ENCODE data around the gene KAT2A.
A peak's percentile ranks its signal among the peaks of the same experiment; 100 is the strongest.
"Not testable (repeated sequence)": the region's sequence is repeated elsewhere in the genome, so short reads cannot be mapped to it uniquely, and the experiment has no call there.

The KAT2A gene

DNA sequence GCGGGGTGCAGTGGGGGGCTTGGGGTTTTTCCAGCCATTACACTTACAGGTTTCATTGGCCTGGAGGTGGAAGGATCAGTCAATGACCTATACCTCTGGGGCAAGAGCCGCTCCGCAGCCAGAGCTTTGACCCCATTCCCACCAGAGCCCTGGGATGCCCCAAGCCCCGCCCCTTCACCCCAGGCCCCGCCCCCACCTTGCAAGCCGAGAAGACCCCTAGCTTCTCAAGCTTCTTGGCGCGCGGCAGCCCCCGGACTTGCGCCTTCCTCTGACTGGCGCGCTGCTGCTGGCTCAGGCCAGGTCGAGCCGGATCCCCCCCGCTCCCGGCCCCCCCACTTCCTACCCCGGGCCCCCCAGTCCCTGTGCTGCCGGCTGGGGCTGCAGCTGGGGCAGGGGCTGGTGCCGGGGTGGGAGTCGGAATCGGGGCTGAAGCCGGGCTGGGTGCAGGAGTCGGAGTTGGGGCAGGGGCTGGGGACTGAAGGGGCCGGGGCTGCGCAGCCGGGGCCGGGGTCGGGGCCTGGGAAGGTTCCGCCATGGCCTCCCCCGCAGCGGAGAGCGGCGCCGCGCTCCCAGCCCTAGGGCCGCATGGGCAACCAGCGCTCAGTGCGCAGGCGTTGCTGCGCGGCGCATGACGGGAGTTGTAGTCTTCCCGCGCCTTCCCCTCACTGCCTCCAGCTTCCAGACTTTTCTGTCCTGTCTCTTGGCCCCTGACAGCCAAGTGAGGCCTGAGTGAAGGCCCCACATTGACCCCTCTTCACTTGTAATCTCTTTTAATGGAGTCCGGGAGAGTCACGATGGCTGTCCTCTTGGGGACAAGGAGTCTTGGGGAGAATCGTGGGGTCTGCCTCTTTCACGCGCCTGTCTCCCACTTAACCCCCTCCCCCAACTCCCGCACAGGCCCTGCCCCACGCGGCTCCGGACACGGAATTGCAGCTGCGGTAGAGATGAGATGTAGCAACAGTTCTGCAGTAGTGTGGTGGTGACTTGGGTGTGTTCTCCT is at the start of gene KAT2A:
Gene KAT2A (minus strand): TSS at position 598 of the 1,000 bp plus-strand sequence. CDS start 63 bp downstream, at position 535.
- peak; percentile 79 for DNase-seq

DNA sequence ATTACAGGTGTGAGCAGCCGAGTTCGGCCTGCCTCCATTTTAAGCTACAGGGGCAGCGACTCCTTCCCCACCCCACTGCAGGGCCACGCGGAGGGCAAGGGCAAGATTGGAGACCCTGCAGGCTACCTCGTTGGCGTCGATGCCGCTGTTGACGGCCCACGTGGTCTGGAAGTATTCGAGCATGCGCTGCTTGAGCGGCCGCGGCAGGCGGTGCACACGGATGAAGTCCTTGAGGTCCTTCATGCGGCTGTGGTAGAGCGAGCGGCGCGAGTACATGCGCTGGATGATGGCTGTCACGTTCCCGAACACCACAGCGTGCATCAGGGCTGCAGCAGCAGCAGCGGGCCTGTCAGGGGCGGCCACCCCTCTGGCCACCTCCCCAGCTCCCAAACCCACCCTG is 48.2 kb upstream of the KAT2A start:
- DNase-seq, result no peak

DNA sequence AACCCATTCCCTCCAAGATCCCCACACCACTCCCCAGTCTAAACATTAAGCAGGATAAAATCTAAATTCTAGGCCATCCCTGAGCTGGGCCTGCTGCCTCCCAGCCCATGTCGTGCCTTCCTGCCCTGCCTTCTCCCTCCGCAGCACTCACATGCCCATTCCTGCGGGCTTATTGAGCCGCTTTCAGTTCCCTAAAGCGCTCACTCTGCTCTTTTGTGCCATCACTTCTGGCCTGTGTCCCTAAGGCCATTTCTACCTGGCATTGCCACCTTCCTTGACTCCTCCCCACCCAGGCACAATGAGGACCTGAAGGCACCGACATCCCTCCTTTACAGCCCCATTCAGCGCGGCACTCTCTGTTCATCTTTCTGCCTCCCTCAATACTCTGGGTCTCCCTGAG is 46.6 kb upstream of the KAT2A start:
- DNase-seq, result no peak

DNA sequence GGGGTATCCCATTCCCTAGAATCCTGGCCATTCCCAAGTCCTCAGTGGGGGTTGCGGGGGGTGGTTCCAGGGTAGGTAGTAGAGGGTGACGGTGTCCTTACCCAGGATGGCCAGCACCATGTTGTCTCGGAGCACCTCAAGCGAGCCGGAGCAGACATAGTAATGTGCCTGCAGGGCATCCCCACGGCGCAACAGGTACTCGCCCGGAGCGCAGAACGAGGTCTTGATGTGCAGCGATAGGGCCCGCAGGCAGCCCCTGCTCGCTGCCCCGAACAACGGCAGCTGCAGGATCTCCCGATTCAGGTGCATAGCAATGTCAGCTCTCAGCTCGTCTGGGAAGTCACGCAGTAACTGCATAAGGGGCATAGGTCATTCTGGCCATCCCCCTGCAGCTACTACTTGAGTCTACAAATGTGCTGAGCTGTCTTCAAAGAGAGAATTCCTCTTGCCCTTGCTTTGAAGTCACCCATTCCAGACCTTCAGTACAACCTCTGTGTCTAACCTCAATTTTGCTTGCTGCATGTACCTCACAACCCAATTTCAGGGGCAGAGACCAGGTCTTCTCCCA is 45.1 kb upstream of the KAT2A start:
- no peak for DNase-seq

DNA sequence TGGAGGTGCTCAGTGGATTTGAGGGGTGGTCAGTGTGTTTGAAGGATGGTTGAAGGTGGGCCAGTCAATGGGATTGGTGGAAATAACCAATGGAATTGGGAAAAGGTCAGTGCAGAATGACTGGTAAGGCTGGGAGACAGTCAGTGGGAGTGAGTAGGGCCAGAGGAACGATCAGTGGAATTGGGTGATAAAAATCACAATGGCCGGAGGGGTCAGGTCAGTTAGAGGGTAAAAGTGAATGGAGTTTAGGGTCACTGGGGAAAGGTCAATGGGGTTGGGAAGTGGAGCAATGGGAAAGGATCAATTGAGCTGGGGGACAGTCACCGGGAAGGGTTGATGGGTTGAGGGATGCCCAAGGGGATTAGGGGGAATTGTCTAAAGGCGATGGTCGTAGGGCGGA is 44.6 kb upstream of the KAT2A start:
- no peak for DNase-seq

DNA sequence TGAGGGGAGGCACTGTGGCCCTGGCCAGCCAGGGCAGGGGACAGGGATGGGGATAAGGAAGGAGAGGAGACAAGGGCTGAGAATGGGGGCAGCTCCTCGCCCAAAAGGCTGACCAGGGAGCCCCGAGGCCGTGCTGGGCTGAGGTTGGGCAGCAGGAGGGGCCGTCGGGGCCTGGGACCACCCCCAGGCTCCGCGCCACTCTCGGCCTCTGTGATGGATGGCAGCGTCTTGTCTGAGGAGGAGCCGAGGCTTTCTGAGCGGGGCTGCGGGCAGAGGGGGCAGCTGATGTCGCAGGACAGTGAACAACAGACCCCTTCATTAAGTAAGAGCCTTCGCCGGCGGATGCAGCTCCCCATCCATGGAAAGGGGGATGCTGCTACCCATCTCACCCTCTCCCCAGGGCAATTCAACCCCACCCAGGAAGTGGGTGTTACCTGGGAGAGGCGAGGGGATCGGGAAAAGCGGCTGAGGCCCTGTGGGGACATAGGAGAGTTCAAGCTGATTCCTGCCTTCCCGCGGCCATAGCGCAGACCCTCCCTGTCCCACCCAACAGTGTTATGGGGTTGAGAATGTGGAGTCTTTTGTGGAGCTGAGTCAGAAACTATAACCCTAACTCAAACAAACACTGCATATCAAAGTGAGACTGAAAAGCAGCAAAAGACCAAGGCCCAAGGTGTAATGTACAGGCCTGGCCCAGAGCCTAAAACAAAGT is 42.7 kb upstream of the KAT2A start:
- DNase-seq, result no peak

DNA sequence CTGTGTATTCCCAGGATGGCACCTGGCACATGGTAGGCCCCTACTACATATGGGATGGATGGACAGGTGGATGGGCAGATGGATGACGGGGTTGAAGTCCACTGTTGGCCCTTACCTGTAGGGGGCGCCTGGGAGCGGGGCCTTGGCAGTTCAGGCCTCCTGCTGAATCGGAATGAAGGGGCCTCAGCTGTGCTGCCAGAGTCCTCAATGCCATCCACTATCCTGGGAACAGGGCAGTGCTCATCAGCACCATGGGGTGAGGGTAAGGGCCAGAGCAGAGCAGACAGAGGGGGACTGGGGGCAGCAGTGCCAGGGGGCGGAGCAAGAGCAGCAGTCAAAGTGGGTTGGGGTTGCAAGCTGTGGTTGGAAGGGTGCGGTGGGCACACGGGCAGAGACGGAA is 41.9 kb upstream of the KAT2A start:
- DNase-seq, result no peak

DNA sequence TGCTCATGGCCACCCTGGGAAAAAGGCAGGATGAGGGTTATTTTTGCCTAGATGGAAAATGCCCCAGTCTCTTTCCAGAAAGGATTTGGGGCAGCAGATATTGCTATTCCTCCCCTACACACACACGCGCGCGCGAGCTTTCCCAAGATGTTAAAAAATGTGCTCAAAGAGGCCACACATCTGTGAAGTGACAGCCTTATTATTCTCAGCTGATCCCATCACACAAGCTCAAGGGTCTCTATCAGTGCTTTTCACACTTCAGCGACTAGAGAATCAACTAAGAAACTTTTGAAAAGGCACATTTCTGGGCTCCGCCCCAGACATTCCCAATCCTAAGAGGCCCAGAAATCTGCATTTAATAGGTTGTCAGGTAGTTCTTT is 39.4 kb upstream of the KAT2A start:
- no peak for DNase-seq

DNA sequence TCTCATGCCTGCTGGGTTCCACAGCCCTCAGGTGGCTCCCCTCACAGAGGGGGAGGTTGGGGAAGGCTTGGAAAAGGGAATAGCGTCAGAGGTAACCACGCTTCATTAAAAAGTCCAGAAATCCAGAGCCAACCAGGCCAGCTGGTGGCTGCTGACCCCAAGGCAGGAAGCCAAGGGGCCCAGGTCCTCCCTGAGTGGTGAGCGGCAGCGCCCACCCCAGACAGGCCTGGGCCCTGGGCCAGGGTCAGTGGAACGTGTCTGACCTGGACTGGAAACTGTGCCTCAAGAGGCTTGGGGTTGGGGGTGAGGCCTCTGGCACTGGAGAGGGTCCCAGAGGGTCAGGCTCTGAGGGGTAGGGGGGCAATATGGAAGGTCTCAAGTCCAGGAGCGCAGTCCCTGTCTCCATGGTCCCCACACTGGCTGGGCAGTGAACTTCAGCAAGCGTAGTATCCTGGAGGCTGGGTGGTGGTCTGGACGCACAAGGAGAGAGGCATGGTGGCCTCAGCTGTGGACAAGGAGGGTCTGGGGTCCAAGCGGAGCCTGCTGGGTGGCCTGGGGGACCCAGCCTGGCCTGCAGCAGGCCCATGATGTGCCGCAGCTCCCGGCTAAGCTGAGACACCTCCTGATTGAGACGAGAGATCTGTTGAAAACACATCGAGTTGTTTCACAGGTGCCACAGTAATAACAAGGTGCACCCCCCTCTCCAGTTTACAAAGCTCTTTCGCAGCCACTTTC is 38.8 kb upstream of the KAT2A start:
- DNase-seq, result no peak

DNA sequence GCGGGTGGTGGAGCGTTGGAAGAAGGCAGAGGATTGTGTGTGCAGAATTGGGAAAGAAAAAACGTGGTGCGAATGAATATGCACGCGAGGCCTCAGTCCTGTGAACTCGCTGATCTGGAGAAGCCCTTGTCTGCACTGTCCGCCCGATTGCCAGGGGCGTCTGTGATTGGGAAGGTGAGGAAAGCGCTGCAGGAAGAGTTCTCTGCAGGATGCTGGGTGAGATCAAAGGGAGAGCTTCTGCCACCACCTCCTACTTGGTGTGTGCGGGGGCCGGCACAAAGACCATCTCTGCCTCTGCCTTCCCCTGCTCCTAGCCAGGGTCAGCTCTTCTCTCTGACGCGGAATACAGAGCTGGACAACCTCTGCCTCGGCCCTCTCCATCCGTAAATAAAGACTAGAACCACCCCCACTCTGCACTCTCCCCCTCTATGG is 34.5 kb upstream of the KAT2A start:
- DNase-seq, result no peak

DNA sequence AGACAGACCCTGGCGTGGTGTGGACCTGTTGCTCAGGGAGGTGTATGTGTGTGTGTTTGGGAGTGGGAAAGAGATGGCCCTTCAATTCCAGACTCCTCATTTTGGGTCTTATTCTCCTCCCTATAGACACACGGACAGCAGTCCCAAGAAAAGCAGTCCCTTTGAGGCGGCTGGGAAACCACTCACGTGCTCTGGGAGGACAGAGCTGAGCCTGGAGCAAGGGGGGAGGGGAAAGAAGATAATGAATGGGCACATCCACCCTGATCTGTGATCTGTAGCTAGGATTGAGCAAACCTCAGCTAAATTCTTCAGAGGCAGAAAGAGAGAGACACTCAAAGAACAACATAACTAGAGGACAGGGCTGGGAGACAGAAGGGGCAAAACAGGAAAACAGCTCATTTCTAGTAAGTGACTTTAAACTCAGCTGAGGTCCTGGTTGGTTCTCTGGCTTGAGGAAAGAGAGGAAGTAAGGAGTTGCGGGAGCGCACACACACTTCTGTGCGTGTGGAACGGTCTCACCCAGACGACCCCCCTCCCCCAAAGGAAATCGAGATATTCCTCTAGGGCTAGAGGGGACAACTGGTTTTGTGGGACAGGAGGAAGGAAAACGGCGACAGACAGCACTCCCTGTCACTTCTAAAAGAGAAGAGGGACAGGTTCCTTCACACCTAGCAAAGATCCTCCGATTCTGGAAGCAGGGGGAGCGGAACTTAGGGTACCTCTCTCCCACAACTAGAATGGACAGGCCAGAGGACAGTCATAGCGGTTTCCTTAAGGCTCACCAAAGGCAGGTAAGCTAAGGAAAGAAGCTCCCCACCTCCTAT is 33.0 kb upstream of the KAT2A start:
- DNase-seq, result no peak

DNA sequence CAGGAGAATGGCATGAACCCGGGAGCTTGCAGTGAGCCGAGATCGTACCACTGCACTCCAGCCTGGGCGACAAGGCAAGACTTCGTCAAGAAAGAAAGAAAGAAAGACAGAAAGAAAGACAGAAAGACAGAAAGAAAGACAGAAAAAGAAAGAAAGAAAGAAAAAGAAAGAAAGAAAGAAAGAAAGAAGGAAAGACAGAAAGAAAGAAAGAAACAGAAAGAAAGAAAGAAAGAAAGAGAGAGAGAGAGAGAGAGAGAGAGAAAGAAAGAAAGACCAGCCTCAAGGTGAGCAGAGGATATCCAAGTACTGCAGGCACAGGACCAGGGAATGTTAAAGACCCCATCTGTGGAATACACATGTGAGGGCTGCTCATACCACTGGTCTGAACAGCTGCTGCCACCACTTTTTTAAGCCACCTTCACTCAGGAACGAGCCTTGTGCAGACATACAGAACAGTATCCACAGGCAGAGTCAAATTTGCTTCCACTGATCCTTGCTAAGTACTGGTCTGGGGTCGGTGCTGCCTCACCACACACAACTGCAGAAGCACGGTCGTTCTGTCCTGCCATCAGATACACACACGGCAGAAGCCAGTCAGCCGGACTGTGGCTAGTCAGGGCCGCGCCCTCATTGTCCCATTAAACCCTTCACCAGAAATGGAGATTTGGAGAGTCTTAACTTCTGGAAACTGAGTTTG is 25.9 kb upstream of the KAT2A start:
- no peak for DNase-seq

DNA sequence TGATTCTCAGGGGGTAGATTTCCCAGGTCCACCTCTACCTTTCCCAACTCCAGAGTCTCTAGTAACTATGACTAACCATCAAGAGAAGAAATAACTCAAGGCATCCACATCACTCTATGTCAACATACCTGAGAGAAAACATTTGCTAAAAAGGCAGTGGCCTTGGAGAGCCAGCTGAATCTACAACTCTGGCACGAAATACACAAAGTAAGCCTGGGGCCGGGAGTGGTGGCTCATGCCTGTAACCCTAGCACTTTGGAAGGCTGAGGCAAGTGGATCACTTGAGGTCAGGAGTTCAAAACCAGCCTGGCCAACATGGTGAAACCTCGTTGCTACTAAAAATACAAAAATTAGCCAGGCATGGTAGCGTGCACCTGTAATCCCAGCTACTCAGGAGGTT is 22.0 kb upstream of the KAT2A start:
- not testable (repeated sequence) for DNase-seq

DNA sequence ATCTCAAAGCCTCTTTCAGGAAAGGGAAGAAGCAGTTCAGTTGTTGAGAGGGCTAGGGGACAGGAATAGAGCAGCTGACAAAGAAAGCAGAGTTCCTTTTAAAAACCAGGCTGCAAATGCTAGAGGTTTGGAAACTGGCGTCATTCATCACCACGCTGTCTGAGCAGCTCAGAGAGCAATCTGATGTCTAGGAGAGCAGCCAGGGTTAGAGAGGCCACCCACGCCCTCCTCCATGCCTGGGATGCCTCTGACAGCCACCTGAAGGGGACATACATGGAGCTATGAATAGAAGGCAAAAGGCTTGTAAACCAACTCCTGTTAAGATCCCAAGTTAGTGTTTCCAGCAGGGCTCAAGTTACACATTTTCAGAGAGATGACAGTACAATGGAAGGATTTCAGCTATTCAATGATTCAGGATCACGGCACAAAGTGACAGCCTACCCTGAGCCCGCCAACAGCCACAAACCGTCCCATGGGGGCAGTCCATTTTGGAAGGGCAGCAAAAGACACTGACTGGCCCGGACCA is 21.3 kb upstream of the KAT2A start:
- no peak for DNase-seq

DNA sequence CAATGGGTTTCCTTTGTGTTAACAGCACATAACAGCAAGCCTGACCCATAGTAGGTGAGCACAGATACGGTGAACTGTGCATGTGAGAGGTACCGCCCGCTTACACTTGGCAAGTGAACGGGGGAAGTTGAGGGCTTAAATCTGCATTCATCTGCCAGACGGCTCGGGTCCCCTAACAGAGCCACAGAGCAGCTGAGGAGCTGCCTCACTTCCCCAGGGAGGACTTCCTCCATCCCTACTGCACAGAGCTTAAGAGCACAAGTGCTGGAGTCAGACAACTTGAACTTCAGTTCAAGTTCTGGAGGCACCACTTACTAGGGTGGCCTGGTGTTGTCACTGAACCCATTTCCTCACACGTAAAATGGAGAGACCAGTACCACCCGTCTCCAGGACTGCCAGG is 20.2 kb upstream of the KAT2A start:
- no peak for DNase-seq

DNA sequence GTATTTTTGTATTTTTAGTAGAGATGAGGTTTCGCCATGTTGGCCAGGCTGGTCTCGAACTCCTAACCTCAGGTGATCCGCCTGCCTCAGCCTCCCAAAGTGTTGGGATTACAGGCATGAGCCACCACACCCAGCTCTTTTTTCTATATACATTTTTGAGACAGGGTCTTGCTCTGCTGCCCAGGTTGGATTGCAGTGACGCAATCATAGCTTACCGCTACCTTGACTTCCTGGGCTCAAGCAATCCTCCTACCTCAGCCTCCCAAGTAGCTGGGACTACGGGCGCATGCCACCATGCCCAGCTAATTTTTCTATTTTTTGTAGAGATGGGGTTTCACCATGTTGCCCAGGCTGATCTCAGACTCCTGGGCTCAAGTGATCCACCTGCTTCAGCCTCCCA is 19.5 kb upstream of the KAT2A start:
- DNase-seq, result not testable (repeated sequence)

DNA sequence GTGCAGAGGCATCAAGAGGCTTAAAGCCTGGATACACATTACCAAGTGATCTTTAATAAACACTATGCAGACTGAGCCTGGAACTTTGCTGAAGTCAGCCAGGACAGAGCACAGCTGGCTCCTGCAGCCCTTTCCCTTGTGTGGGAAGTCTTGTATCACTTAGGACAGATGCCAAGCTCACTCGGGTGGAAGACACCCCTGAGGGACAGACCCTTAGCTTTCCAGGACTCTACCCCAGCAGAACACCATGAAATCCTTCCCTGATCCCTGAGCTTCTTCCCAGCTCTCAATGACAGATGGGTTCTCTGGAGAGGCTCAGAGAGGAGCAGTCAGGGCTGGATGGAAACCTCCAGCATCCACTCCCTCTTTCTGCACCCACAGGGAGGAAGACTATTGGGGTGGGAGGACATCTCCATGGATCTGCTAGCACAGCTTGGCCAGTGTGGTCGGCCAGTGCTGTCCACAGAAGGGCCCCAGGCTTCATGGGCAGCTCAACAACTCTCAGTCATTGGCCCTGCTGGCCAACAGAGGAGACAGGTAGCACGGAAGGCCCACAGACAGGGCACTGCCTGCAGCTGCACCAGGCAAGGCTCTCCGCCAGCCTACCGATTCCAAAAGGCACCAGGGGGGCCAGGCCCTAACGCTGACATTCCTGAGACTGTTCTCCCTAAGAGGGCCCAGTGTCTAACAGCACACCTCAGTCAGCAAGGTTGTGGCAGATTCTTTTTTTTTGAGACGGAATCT is 17.8 kb upstream of the KAT2A start:
- no peak for DNase-seq

DNA sequence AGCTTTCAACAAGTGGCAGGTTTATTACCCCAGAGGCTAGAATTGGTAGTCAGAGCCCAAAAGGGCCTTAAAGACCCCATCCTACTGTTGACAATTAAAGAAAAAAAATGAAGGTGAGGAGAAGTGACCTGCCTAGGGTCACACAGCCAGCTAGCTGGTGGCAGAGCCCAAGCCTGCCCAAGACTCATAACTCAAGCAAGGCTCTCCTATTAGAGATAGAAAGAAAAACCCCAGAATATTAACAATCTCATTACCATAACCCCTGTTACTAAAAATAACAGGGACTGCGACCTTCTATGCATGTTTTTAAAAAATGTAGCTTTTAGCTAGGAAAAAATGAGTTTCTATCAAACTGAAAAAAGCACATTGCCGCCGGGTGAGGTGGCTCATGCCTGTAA is 15.5 kb upstream of the KAT2A start:
- no peak for DNase-seq

DNA sequence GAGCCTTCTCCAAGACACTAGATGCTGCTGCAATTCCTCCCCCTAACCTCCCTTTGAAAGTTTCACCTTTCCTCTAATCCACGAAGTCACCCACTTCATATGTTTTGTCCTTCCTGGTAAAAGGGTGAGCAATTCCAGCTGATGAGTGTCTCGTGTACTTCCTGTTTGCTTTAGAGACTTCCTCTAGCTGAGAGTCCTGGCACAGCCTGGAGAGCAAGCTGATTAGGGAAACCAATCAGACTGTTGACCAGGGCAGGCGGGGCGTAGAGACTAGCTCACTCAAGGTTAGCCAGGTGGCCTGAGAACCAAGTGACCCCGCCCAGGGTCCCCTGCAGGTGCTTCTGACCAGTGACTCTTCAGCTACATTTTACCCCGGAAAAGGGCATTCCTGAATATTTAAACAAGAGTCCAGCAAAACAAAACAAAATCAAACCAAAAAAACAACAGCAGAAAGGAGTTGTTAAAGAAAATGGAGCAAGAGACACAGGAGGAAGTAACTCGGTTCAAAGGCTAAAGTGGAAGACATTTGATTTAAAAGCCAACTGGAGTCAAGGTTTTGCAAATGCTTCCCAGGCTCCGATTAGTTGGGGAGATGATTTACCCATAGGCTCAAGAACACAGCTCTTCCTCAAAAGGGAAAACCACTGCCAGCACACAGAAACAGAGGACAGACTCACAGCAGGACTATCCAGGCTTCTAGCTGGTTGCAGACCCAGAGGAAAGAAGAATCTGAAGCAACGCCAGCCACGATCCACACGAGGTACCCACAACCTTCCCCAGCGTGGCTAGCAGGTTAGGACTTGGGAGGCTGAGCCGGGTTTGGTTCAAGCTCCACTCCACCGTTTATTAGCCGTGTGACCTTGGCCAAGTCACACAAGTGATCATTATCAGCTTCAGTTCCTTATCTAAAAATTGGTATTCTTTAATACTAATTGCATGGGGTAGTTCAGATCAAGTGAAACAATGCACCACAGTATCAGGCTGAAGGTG is 14.8 kb upstream of the KAT2A start:
- peak; percentile 77 for DNase-seq

Measured in NCI-H510A treated with DMSO at 0.1 percent for 48 hours (cell line).